Nephron progenitor cell (in vitro differentiated cells): Measurements from ENCODE around the gene PRKAG2.

Experiments used
- DNase-seq: peaks from one replicate; pipeline ENCODE4 v3.0.0; 2021
- H3K27ac Mint-ChIP-seq: 2 replicates; pipeline ENCODE4 v1.8.0; 2021; ENCODE audit warnings: mild to moderate bottlenecking, moderate library complexity, mixed read lengths
- H3K27me3 Mint-ChIP-seq: 2 replicates; pipeline ENCODE4 v1.8.0; 2021; ENCODE audit warnings: mild to moderate bottlenecking, low read depth, mixed read lengths; ENCODE audit not compliant: poor library complexity
- H3K36me3 Mint-ChIP-seq: 2 replicates; pipeline ENCODE4 v1.8.0; 2021; ENCODE audit warnings: low read depth, mixed read lengths
- H3K4me1 Mint-ChIP-seq: 2 replicates; pipeline ENCODE4 v1.8.0; 2021; ENCODE audit warnings: mixed read lengths
- H3K4me3 Mint-ChIP-seq: 2 replicates; pipeline ENCODE4 v1.8.0; 2021; ENCODE audit warnings: mild to moderate bottlenecking, moderate library complexity, mixed read lengths
- H3K9me3 Mint-ChIP-seq: 2 replicates; pipeline ENCODE4 v1.8.0; 2021; ENCODE audit warnings: mild to moderate bottlenecking, moderate library complexity, mixed read lengths
- CTCF ChIP-seq: fragments of 200-600 bp; sonication (generic); IDR thresholded peaks from 2 replicates; pipeline ENCODE4 v1.5.0; 2021; ENCODE audit warnings: antibody characterized with exemption

The PRKAG2 gene

GRCh38 chr7:151518105-151518946 is 358.6 kb downstream of the PRKAG2 start:
- H3K27ac Mint-ChIP-seq: peak overlapping the region; percentile 96
- H3K36me3 Mint-ChIP-seq: peaks cover 33% of the 10 kb centered on the region
- peaks cover 38% of the 10 kb centered on the region for H3K9me3 Mint-ChIP-seq
- peaks cover 26% of the 10 kb centered on the region for H3K4me1 Mint-ChIP-seq
- H3K27me3 Mint-ChIP-seq: peaks cover 5% of the 10 kb centered on the region
- no peak for TF ChIP-seq CTCF
- H3K4me3 Mint-ChIP-seq: peak overlapping the region; percentile 94
- DNase-seq: peak; percentile 14

DNA sequence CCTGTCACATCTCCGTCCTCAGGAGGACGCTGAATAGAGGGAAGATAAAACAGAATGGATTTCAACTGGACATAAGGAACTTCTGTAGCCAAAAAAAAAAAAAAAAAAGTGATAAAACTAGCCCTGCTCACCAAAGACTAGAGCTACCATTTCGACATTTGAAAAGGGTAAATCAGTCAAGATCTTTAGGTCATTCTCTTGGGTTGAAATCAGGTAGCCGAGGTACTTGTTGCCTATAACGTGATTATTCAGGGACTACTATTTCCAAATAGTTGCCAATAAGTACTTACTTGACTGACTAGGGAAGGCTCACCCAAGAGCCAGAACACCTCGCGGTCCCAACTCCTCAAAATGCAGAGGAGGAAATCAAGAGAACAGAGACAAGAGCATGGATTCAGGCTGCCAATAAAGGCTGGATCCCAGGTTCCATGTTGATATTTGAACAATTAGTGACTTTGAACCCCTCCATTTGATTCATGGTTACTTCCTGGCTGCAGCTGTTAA is 359.3 kb downstream of the PRKAG2 start:
- Mint-ChIP-seq H3K4me3 (peak overlapping the region; percentile 94), H3K27ac (peak overlapping the region; percentile 96), H3K9me3 (peaks cover 42% of the 10 kb centered on the region), H3K4me1 (peaks cover 26% of the 10 kb centered on the region), H3K36me3 (peaks cover 38% of the 10 kb centered on the region), H3K27me3 (peaks cover 3% of the 10 kb centered on the region)
- no peak for DNase-seq
- no peak for TF ChIP-seq CTCF

DNA sequence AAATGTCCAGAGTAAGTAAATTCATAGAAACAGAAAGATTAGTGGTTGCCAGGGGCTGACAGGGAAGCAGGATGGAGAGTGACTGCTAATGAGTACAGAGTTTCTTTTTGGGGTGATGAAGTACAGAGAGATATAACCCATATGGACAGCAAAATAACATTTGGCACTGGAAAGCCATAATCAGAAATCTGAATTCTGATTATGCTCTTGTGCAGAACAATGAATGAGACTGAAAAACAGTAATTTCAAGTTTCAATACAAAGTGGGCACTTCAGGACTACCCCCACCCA is 361.7 kb downstream of the PRKAG2 start:
- no peak overlapping the region for H3K4me3 Mint-ChIP-seq
- H3K9me3 Mint-ChIP-seq: peaks cover 47% of the 10 kb centered on the region
- DNase-seq: no peak
- peaks cover 57% of the 10 kb centered on the region for H3K36me3 Mint-ChIP-seq
- H3K27me3 Mint-ChIP-seq: no peaks in the 10 kb centered on the region
- no peak for TF ChIP-seq CTCF
- no peak overlapping the region for H3K27ac Mint-ChIP-seq
- H3K4me1 Mint-ChIP-seq: peaks cover 27% of the 10 kb centered on the region

DNA sequence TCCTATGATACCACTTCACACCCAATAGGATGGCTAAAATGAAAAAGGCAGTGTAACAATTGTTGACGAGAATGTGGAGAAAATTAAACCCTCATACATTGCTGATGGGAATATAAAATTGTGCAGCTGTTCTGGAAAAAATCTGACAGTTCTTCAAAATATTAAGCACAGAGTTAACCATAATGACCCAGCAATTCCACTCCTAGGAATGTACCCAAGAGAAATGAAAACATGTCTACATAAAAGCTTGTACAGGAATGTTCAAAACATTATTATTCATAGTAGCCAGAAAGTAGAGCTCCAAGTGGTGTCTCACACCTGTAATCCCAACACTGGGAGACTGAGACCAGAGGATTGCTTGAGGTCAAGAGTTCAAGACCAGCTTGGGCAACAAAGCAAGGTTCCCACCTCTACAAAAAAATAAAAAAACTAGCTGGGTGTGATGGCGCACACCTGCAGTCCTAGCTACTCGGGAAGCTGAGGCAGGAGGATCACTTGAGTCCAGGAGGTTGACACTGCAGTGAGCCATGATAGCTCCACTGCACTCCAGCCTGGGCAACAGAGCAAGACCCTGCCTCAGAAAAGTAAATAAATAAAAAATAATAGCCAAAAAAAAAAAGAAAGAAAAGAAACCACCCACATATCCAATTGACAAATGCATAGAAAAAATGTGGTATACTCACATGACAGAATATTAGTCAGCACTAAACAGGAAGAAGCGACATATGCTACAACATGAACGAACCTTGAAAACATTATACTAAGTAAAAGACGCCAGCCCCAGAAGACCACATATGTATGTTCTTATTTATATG is 362.2 kb downstream of the PRKAG2 start:
- TF ChIP-seq CTCF: no peak
- Mint-ChIP-seq H3K4me3 (no peak overlapping the region), H3K27ac (no peak overlapping the region), H3K27me3 (no peaks in the 10 kb centered on the region), H3K4me1 (peaks cover 32% of the 10 kb centered on the region), H3K36me3 (peaks cover 62% of the 10 kb centered on the region), H3K9me3 (peaks cover 48% of the 10 kb centered on the region)
- no peak for DNase-seq

GRCh38 chr7:151513133-151513532 is 363.8 kb downstream of the PRKAG2 start:
- Mint-ChIP-seq H3K36me3 (peaks cover 65% of the 10 kb centered on the region), H3K4me3 (no peak overlapping the region), H3K4me1 (peaks cover 39% of the 10 kb centered on the region)

More at GRCh38 chr7:151513133-151513532, 363.8 kb downstream of the PRKAG2 start:
- Mint-ChIP-seq H3K9me3 (peaks cover 48% of the 10 kb centered on the region), H3K27ac (no peak overlapping the region), H3K27me3 (no peaks in the 10 kb centered on the region)
- no peak for DNase-seq
- TF ChIP-seq CTCF: no peak
